GM21529 (cell line): ENCODE measurements around the gene NOS1.

Experiments used
- ATAC-seq: cut with Tn5 transposase; IDR thresholded peaks from one replicate; pipeline ENCODE4 v1.9.1; 2021; ENCODE audit not compliant: unreplicated experiment

The NOS1 gene

GRCh38 chr12:117180758-117181467 is 180.5 kb downstream of the NOS1 start:
- no peak for ATAC-seq

GRCh38 chr12:117178745-117179144 is 182.7 kb downstream of the NOS1 start:
- ATAC-seq: no peak

DNA sequence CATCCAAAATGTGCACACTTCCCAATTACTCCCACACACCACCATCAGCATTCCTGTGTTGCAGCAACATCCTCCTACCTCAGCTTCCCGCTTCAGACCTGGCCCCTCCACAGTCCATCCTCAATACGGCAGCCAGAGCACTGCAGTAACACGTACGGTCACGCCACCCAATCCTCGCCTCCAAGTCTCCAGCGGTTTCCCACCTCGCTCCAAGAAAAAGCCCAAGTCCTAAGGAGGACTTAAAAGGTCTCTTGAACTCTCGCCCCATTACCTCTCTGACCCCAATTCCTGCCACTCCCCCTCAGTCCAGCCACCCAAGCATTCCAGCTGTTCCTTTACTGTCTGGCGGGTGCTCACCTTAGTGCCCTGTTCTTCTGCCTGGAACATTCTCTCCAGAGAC is 183.1 kb downstream of the NOS1 start:
- no peak for ATAC-seq

- ATAC-seq: no peak
These were observed 189.3 kb downstream of the NOS1 start for GRCh38 chr12:117172168-117172567.

DNA sequence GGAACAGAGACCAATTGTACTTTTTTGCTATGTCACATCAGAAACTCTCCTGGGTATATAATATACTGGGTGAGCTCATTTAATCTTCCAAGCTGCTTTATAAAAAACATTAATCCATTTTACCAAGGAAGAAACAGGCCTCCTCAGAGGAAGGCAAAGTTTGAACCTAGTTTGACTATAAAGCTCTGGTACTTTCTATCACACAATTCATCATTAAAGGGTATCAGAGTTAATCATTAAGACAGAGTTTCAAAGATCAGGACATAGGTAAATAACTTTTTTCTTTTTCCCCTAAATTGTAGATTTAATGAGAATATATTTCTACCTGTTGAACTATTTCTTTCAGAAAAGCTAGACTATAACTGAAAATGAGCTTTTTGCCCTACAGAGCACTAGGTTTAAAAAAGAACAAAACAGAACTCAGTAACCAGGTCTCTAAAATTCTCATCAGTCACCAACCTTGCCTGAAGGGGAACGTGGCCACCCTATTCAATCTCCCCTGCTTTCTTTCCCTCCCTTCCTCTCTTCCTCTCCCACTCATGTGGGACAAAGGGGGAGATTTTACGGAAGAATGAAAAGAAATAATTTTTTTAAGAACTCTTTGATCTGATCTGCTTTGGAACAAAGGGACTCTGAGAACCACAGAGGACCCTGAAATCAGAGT is 189.8 kb downstream of the NOS1 start:
- no peak for ATAC-seq

GRCh38 chr12:117169548-117169947 is 191.9 kb downstream of the NOS1 start:
- ATAC-seq: no peak

DNA sequence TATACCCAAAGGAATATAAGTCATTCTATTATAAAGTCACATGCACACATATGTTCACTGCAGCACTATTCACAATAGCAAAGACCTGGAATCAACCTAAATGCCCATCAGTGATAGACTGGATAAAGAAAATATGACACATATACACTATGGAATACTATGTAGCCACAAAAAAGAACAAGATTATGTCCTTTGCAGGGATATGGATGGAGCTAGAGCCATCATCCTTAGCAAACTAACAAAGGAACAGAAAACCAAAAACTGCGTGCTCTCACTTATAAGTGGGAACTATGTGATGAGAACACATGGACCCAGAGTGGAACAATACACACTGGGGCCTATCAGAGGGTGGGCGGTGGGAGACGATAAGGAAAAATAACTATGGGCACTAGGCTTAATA is 192.4 kb downstream of the NOS1 start:
- no peak for ATAC-seq

GRCh38 chr12:117167769-117168168 is 193.7 kb downstream of the NOS1 start:
- ATAC-seq: no peak

DNA sequence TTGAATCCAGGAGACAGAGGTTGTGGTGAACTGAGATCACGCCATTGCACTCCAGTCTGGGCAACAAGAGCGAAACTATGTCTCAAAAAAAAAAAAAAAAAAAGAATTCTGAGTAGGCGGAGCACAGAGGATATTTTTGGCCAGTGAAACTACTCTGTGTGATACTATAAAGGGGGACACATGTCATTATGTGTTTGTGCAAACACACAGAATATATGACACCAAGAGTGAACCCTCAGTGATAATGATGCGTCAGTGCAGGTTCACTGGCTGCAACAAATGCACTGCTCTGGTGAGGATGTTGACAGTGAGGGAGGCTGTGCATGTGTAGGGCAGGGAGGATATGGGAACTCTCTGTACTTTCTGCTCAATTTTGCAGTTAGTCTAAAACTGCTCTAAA is 195.3 kb downstream of the NOS1 start:
- no peak for ATAC-seq

GRCh38 chr12:117165342-117165741 is 196.1 kb downstream of the NOS1 start:
- no peak for ATAC-seq

- no peak for ATAC-seq
These were observed 198.8 kb downstream of the NOS1 start for GRCh38 chr12:117162633-117163032.

GRCh38 chr12:117162167-117162539 is 199.3 kb downstream of the NOS1 start:
- no peak for ATAC-seq

GRCh38 chr12:117161460-117162166 is 199.8 kb downstream of the NOS1 start:
- no peak for ATAC-seq

DNA sequence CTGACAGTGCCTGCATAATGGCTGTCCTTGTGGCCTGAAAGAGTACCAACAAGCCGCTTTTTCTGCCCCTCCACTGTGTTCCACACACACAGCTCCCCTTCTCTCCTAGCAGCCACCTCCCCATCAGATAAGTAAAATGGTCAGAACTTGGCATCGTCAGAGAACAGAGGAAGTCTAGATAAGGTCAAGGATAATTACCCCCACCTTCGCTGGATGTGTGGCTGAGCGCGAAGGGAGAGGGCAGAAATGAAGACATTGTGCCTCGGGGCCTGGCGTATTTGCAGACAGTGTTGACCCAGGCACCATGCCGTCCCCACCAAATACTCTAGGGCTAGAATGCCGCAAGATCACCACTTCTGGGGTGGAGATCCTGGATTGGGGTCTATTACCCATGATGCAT is 201.8 kb downstream of the NOS1 start:
- ATAC-seq: no peak

GRCh38 chr12:117158911-117159553 is 202.4 kb downstream of the NOS1 start:
- ATAC-seq: no peak
